Osteoblast (primary cell): ENCODE measurements around the gene PRKAG1. TPM values are rescaled to one million over a fixed set of nuclear protein-coding genes. Genes with fewer than 3 reads are reported as not detected.
A peak's percentile ranks its signal among the peaks of the same experiment; 100 is the strongest.

Source experiments
- DNase-seq: peaks from one replicate; pipeline ENCODE4 v3.0.0; 2011; ENCODE audit warnings: low spot score, mixed read lengths; ENCODE audit not compliant: insufficient read length; ENCODE audit errors: missing footprints
- H2AFZ ChIP-seq: 2 replicates; pipeline ENCODE4 v1.6.0; 2011; ENCODE audit warnings: mild to moderate bottlenecking, low read length
- H3K27ac ChIP-seq: 2 replicates; pipeline ENCODE4 v1.5.1; 2011; ENCODE audit warnings: mild to moderate bottlenecking, low read depth, low read length, moderate library complexity
- H3K27me3 ChIP-seq: 2 replicates; pipeline ENCODE4 v1.6.0; 2012; ENCODE audit warnings: mild to moderate bottlenecking, control low read depth, inconsistent platforms, low read length, moderate library complexity; ENCODE audit not compliant: insufficient read depth
- H3K36me3 ChIP-seq: 2 replicates; pipeline ENCODE4 v1.5.1; 2011; ENCODE audit warnings: mild to moderate bottlenecking, low read length, control low read depth, moderate library complexity; ENCODE audit not compliant: insufficient read depth
- H3K4me1 ChIP-seq: 2 replicates; pipeline ENCODE4 v1.5.1; 2011; ENCODE audit warnings: mild to moderate bottlenecking, low read length, control low read depth, moderate library complexity; ENCODE audit not compliant: insufficient read depth
- H3K4me2 ChIP-seq: 2 replicates; pipeline ENCODE4 v1.6.0; 2011; ENCODE audit warnings: mild to moderate bottlenecking, low read length; ENCODE audit not compliant: insufficient read depth
- H3K4me3 ChIP-seq: fragments of 200-600 bp; sonication (generic); 3 replicates; pipeline ENCODE4 v1.5.1; 2012; ENCODE audit warnings: mild to moderate bottlenecking, low read length, inconsistent platforms; ENCODE audit not compliant: insufficient read depth
- H3K79me2 ChIP-seq: 2 replicates; pipeline ENCODE4 v1.6.0; 2012; ENCODE audit warnings: mild to moderate bottlenecking, low read length, control low read depth, inconsistent platforms; ENCODE audit not compliant: insufficient read depth
- H3K9me3 ChIP-seq: 2 replicates; pipeline ENCODE4 v1.5.1; 2011; ENCODE audit warnings: low read depth, low read length, control low read depth
- H4K20me1 ChIP-seq: 2 replicates; pipeline ENCODE4 v1.6.0; 2012; ENCODE audit warnings: mild to moderate bottlenecking, low read length, control low read depth; ENCODE audit not compliant: insufficient read depth
- CTCF ChIP-seq: IDR thresholded peaks from 2 replicates; pipeline ENCODE4 v1.5.1; 2011; ENCODE audit warnings: mild to moderate bottlenecking, low read depth, low read length, moderate library complexity; ENCODE audit errors: extremely low read depth
- total RNA-seq: library from RNA; depleted of rRNA; stranded (reverse); fragments of >200 nt; gene quantifications from 2 replicates; pipeline ENCODE4 v1.2.3, GENCODE V29; 2012

Gene PRKAG1
- total RNA-seq, 1 donor: 89.0 TPM

DNA sequence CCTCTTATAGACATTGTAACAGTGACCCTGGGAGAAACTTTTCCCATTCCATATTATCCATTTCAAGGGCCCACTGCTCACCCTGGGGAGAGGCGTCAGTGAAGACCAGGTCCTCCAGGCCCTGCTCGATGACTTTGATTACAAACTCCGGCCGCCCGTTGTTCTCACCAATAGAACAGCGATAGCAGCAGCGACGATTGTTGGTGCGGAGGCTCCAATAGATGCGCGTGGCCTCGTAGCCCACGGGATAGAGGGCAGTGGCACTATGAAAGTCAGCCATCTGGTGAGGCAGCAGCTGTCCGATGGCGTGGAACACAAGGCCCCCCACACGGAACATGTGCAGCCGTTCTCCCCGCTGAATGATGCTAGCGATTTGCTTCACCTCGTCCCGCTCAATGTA is 7.5 kb upstream of the PRKAG1 start:
- peaks cover 7% of the 10 kb centered on the region for H4K20me1 ChIP-seq
- H3K4me3 ChIP-seq: no peak overlapping the region
- H3K4me2 ChIP-seq: no peak overlapping the region
- no peak overlapping the region for H2AFZ ChIP-seq
- TF ChIP-seq CTCF: no peak
- no peak overlapping the region for H3K27ac ChIP-seq
- no peaks in the 10 kb centered on the region for H3K4me1 ChIP-seq
- DNase-seq: peak; percentile 45
- no peaks in the 10 kb centered on the region for H3K9me3 ChIP-seq
- no peaks in the 10 kb centered on the region for H3K27me3 ChIP-seq
- H3K79me2 ChIP-seq: peaks cover 13% of the 10 kb centered on the region
- peaks cover 93% of the 10 kb centered on the region for H3K36me3 ChIP-seq

- no peak overlapping the region for H3K27ac ChIP-seq
Measured at GRCh38 chr12:49025463-49025862, 6.9 kb upstream of the PRKAG1 start.

DNA sequence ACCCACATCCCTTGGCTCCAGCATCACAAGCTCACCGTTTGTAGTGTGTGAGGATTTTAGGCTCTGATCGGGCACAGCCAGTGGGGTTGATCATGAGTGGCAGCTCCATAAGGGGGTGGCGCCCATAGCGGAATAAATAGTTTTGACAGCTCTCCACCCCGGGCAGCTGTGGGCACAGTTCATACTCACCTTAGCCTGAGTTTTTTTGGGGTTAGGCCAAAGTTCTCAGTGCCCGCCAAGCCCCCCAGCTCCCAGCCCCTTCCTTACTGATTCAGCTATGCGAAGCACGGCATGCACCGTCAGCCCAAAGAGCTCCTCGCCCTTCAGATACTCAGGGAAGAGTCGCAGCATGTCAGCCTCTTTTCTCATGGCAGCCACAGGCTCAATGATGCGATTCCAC is 6.0 kb upstream of the PRKAG1 start:
- peaks cover 11% of the 10 kb centered on the region for H3K79me2 ChIP-seq
- H3K4me2 ChIP-seq: no peak overlapping the region
- H3K27me3 ChIP-seq: no peaks in the 10 kb centered on the region
- no peak overlapping the region for H3K4me3 ChIP-seq
- DNase-seq: peak; percentile 53
- H3K9me3 ChIP-seq: no peaks in the 10 kb centered on the region
- no peak overlapping the region for H3K27ac ChIP-seq
- no peak overlapping the region for H2AFZ ChIP-seq
- H3K4me1 ChIP-seq: peaks cover 5% of the 10 kb centered on the region
- peaks cover 6% of the 10 kb centered on the region for H4K20me1 ChIP-seq
- peaks cover 83% of the 10 kb centered on the region for H3K36me3 ChIP-seq
- TF ChIP-seq CTCF: no peak

More at GRCh38 chr12:49025463-49025862, 6.9 kb upstream of the PRKAG1 start:
- no peak overlapping the region for H3K4me3 ChIP-seq
- peaks cover 11% of the 10 kb centered on the region for H3K79me2 ChIP-seq
- DNase-seq: no peak
- H3K36me3 ChIP-seq: peaks cover 89% of the 10 kb centered on the region
- H3K4me1 ChIP-seq: no peaks in the 10 kb centered on the region
- peaks cover 6% of the 10 kb centered on the region for H4K20me1 ChIP-seq
- no peak overlapping the region for H2AFZ ChIP-seq
- H3K9me3 ChIP-seq: no peaks in the 10 kb centered on the region
- no peak for TF ChIP-seq CTCF
- H3K4me2 ChIP-seq: no peak overlapping the region
- H3K27me3 ChIP-seq: no peaks in the 10 kb centered on the region

GRCh38 chr12:49023812-49024211 is 5.2 kb upstream of the PRKAG1 start:
- Histone ChIP-seq H3K4me1 (peaks cover 11% of the 10 kb centered on the region), H4K20me1 (peaks cover 6% of the 10 kb centered on the region), H3K27me3 (no peaks in the 10 kb centered on the region), H2AFZ (no peak overlapping the region), H3K36me3 (peaks cover 76% of the 10 kb centered on the region), H3K79me2 (peaks cover 9% of the 10 kb centered on the region), H3K4me3 (no peak overlapping the region), H3K27ac (no peak overlapping the region), H3K4me2 (no peak overlapping the region), H3K9me3 (no peaks in the 10 kb centered on the region)
- no peak for DNase-seq
- TF ChIP-seq CTCF: no peak
